Measurements from ENCODE around the gene NELL1.

Gene NELL1

GRCh38 chr11:21612326-21612725 is 942.9 kb downstream of the NELL1 start:
- DNase-seq: no peak

- DNase-seq: peak in 1 of 2 experiments; percentile 42
Measured at GRCh38 chr11:21614961-21615360, 945.6 kb downstream of the NELL1 start.

GRCh38 chr11:21615955-21616371 is 946.6 kb downstream of the NELL1 start:
- peak; percentile 33 to 78 for DNase-seq

GRCh38 chr11:21622566-21622965 is 953.2 kb downstream of the NELL1 start:
- peak; percentile 11 to 42 for DNase-seq

GRCh38 chr11:21622995-21623394 is 953.6 kb downstream of the NELL1 start:
- DNase-seq: no peak

All from NCI-H446 (cell line).